CMK (cell line): ENCODE measurements around the gene VEZF1.

ENCODE experiments used
- DNase-seq: peaks from one replicate; pipeline ENCODE4 v3.0.0-alpha.2; 2010; ENCODE audit warnings: low read depth

The VEZF1 gene, protein sequence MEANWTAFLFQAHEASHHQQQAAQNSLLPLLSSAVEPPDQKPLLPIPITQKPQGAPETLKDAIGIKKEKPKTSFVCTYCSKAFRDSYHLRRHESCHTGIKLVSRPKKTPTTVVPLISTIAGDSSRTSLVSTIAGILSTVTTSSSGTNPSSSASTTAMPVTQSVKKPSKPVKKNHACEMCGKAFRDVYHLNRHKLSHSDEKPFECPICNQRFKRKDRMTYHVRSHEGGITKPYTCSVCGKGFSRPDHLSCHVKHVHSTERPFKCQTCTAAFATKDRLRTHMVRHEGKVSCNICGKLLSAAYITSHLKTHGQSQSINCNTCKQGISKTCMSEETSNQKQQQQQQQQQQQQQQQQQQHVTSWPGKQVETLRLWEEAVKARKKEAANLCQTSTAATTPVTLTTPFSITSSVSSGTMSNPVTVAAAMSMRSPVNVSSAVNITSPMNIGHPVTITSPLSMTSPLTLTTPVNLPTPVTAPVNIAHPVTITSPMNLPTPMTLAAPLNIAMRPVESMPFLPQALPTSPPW

GRCh38 chr17:57987581-57988300 lies at the start of gene VEZF1:
Gene VEZF1 (minus strand): TSS chr17:57988254. CDS start chr17:57988111, 143 bp downstream.
- peak; percentile 54 for DNase-seq

DNA sequence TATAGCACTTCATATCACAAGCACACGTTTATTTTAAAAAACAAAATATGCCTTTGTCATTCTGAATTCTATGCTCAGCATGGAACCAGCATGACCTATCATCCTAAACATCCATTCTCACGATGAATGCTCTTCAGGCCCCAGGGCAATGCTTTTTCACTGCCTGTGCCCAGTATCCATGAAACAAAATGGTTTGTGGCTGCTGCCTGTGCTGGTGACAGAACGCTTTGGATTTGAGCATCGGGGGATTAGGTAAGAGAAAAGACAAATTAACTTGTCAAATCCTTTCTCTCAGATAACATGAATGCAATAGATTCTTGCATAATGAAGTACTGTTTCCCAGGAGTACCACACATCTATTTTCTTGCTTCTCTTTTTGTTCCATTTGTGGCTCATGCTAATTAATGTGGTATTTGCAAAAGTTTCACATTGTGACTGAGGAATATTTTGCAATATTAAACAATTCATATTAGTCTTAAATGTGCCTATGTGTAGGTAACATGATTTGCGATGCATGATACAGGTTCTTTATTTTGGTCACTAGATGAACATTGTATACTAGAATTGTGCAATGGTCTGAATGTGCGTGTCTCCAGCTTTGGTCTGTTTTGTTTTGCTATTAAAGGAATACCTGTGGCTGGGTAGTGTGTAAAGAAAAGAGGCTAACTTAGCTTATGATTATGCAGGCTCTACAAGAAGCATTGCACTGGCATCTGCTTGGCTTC lies 44.8 kb upstream of the VEZF1 start:
- DNase-seq = no peak

DNA sequence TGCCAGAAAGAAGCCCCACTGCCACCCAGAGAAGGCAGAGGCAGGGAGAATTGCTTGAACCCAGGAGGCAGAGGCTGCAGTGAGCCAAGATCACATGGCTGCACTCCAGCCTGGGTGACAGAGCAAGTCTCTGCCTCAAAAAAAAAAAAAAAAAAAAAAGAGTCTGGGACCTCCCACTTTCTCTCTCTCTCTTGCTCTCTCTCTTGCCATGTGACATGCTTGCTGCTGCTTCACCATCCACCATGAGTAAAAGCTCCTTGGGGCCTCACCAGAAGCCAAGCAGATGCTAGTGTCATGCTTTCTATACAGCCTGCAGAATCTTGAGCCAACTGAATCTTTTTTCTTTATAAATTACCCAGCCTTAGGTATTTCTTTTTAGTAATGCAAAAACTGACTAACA lies 40.5 kb upstream of the VEZF1 start:
- no peak for DNase-seq

DNA sequence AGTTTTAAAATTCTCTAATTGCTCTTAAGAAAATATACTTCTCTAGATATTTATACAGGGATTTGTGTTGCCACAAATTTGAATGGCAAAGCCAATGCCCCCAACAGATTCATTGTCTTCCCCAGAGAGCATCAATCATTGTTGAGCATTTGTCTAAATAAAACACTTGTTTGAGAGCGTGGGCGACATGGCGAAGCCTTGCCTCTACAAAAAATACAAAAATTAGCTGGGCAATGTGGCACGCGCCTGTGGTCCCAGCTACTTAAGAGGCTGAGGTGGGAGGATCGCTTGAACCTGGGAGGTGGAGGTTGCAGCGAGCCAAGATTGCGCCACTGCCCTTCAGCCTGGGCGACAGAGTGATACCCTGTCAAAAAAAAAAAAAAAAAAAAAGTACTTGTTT lies 32.3 kb upstream of the VEZF1 start:
- DNase-seq = no peak

- DNase-seq = no peak
These were observed 31.5 kb upstream of the VEZF1 start for GRCh38 chr17:58019521-58019920.

DNA sequence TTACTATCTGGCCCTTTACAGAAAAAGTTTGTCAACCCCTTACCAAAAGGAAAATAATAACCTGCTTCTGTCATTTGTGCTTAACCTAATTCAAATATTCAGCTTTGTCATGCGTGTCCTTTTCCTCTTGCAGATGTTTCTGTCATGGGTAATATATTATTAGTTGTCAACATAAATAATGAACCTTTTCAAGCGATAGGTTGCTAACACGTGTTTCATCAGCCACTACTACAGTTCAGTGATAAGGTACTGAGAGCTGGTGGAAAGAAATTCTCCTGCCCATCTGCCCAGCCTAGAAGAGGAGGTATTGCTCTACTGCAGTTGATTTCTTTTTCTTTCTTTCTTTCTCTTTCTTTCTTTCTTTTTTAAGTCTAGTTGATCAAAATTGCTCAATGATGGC lies 31.0 kb upstream of the VEZF1 start:
- no peak for DNase-seq

GRCh38 chr17:58010067-58010799 lies 22.2 kb upstream of the VEZF1 start:
- no peak for DNase-seq

GRCh38 chr17:58007781-58008706 lies 20.0 kb upstream of the VEZF1 start:
- no peak for DNase-seq

- DNase-seq = peak; percentile 98
These were observed 19.1 kb upstream of the VEZF1 start, which contains the start of gene SRSF1 for GRCh38 chr17:58006924-58007780. Gene SRSF1 (minus strand): TSS chr17:58007246. CDS start chr17:58007137, 109 bp downstream.

- DNase-seq = no peak
These were observed 18.5 kb upstream of the VEZF1 start for GRCh38 chr17:58006560-58006923.

GRCh38 chr17:58005728-58006559 lies 17.9 kb upstream of the VEZF1 start:
- no peak for DNase-seq

DNA sequence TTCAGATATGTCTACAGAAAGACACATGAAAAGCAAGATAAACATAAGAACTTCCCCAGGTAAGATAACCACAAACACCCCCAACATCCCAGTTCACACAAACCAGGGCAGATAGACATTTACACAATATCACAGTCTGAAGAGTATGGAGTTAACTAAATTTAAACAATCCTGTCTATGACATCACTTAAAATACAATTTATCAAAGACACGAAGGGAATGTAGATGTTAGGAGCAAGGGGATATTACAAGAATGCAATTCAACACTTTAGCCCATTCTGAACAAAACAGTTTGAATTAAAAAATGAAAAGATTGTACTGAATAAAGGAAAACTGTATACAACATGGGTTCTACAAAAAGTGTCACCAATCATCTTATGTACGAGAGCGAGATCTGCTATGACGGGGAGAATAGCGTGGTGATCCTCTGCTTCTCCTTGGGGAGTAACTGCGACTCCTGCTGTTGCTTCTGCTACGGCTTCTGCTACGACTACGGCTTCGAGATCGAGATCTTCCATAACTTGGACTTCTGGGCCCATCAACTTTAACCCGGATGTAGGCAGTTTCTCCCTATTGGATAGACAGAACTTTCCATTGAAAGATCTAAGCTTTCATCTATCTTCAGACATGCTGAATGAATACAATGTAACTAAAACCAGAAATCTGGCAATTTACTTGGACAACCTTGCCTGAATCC lies 17.1 kb upstream of the VEZF1 start:
- no peak for DNase-seq

DNA sequence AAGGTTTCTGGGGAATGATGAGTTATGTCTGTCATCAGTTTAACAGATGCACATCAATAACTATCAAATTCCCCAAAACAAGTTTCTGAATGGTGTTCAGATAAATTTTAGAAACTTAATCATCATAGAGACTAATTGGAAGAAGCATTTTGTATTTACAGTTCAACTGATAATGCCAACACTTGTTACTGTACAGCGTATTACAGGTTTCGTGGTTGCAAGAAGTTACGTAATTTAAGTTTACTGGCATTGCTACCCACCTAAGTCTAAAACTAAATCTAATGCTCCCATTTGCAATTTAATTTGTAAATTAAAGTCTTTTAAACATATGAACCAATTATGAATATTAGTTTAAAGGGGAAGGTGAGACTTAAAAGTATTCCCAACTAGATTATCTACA lies 16.0 kb upstream of the VEZF1 start:
- no peak for DNase-seq

GRCh38 chr17:58002973-58003372 lies 14.9 kb upstream of the VEZF1 start:
- no peak for DNase-seq

DNA sequence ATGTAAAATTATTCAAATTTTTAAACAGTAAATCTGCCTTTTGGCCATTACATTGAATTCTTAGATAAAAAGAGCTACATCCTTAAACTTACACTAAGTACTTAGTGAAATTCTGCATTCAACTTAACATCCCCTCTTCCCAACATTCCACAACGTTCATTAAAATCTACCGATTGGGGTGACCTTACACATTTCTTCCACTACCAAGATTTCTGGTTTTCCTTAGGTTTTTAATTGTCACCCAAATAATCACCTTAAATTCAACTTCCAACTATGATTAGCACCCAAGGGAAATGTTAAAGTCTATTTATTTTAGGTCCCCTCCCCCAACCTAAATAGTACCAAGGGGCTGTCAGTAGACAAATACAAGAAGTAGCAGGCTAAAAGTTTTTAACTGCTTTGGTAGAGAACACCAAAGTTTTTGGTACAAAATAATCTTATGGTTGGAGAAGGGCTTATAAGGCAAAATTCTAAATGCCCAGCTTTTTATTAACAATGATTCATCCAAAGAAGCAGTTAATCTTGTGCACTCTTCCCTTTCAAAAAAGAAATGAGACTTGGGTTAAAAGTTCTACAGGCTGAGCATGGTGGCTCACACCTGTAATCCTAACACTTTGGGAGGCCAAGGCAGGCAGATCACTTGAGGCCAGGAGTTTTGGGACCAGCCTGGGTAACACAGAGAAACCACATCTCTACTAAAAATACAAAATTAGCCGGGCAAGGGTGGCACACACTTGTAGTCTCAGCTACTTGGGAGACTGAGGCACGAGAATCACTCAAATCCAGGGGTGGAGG lies 14.3 kb upstream of the VEZF1 start:
- DNase-seq = no peak

DNA sequence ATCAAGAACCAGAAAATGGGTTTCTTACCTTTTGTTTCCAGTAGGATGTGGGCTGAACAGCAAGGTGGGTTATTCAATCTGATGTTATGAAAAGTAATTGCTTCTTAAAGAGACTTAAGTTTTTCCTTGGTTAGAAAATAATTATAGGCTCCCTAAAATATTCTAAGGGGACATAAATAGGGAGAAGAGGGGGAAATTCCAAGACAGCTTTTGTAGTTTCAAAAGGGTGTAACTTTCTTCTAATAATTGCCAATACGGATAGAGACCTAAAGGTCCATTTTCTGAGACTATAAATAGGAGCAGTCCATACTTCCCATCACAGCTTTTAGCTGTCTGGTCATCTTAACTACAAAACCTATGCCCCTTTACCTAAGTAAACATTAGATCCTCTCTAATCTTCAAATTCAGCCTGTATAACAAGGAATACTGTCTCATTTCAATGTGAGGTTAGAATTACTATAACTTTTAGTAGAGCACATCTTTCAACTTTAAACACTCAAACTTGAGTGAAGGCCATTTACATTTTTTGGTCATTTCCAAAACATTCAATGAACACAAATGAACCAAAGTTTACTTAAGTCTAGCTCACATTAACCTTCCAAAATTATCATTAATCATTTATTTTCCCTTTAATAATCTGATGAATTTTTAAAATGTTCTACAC lies 13.5 kb upstream of the VEZF1 start:
- no peak for DNase-seq

GRCh38 chr17:57999496-58000017 lies 11.5 kb upstream of the VEZF1 start:
- DNase-seq = no peak
